CD4-positive, alpha-beta T cell treated with Interleukin-15 for 4 hours (primary cell): Measurements from ENCODE around the gene NUDT15.
A peak's percentile ranks its signal among the peaks of the same experiment; 100 is the strongest.
"Not testable (repeated sequence)": the region's sequence is repeated elsewhere in the genome, so short reads cannot be mapped to it uniquely, and the experiment has no call there.

ENCODE experiments used
- DNase-seq: peaks from one replicate; pipeline ENCODE4 v3.0.0-alpha.2; 2020; ENCODE audit warnings: low spot score

The NUDT15 gene

GRCh38 chr13:48037346-48038173, at the start of gene NUDT15:
NUDT15 (plus strand) TSS chr13:48037726; CDS start chr13:48037747, 21 bp downstream.
- peak; percentile 95 for DNase-seq

GRCh38 chr13:47990427-47990826, 47.1 kb upstream of the NUDT15 start:
- no peak for DNase-seq

- DNase-seq, result no peak
These were observed 46.5 kb upstream of the NUDT15 start for GRCh38 chr13:47990920-47991466.

- no peak for DNase-seq
These were observed 45.7 kb upstream of the NUDT15 start for GRCh38 chr13:47991859-47992258.

- DNase-seq, result no peak
These were observed 40.1 kb upstream of the NUDT15 start for GRCh38 chr13:47997384-47997783.

- DNase-seq, result no peak
These were observed 37.6 kb upstream of the NUDT15 start for GRCh38 chr13:47999973-48000372.

- DNase-seq, result no peak
These were observed 36.9 kb upstream of the NUDT15 start for GRCh38 chr13:48000559-48001113.

- DNase-seq, result peak; percentile 89
These were observed 36.2 kb upstream of the NUDT15 start, which contains the start of gene SUCLA2 for GRCh38 chr13:48001114-48001881. SUCLA2 (minus strand) TSS chr13:48001273; CDS start chr13:48001269, 4 bp downstream.

- DNase-seq, result not testable (repeated sequence)
These were observed 35.5 kb upstream of the NUDT15 start for GRCh38 chr13:48001999-48002398.

- DNase-seq, result no peak
These were observed 33.3 kb upstream of the NUDT15 start for GRCh38 chr13:48004201-48004600.

GRCh38 chr13:48006396-48006795, 31.1 kb upstream of the NUDT15 start:
- DNase-seq, result no peak

GRCh38 chr13:48009284-48009683, 28.2 kb upstream of the NUDT15 start:
- no peak for DNase-seq

- DNase-seq, result no peak
These were observed 26.8 kb upstream of the NUDT15 start for GRCh38 chr13:48010698-48011097.

GRCh38 chr13:48012668-48013067, 24.9 kb upstream of the NUDT15 start:
- no peak for DNase-seq

GRCh38 chr13:48014359-48014758, 23.2 kb upstream of the NUDT15 start:
- no peak for DNase-seq

GRCh38 chr13:48018637-48019036, 18.9 kb upstream of the NUDT15 start:
- no peak for DNase-seq

GRCh38 chr13:48019796-48020195, 17.7 kb upstream of the NUDT15 start:
- DNase-seq, result no peak

- DNase-seq, result no peak
These were observed 9.5 kb upstream of the NUDT15 start for GRCh38 chr13:48028066-48028465.

- no peak for DNase-seq
These were observed 7.7 kb upstream of the NUDT15 start for GRCh38 chr13:48029859-48030258.

GRCh38 chr13:48038761-48039160, 1.2 kb downstream of the NUDT15 start:
- DNase-seq, result no peak

- DNase-seq, result no peak
These were observed 2.5 kb downstream of the NUDT15 start for GRCh38 chr13:48040049-48040448.

GRCh38 chr13:48040896-48041295, 3.4 kb downstream of the NUDT15 start:
- DNase-seq, result no peak
